Muscle of back (tissue), 13 donors: Measurements from ENCODE around the gene CCDC74A. TPM values are rescaled to one million over a fixed set of nuclear protein-coding genes. Genes with fewer than 3 reads are reported as not detected.
"Not testable (repeated sequence)": the region's sequence is repeated elsewhere in the genome, so short reads cannot be mapped to it uniquely, and the experiment has no call there.

Source experiments
- DNase-seq, 3 donors: peaks; one replicate each; pipeline versions ENCODE4 v3.0.0 to v3.0.0-alpha.2; 2013
- long read RNA-seq, 9 donors: transcript quantifications; one replicate each; lab custom pipeline, GENCODE V29; 2026
- polyA plus RNA-seq, 10 donors: library from polyadenylated mRNA; unstranded; fragments of 120-200 nt; gene quantifications; one replicate each; pipeline ENCODE4 v1.2.1, GENCODE V29; 2013; ENCODE audit not compliant: insufficient read length in 10 of 10

Gene CCDC74A
- polyA plus RNA-seq, result 1 to 10 TPM; 1.2 to 3.3 (median 1.9) TPM
- long read RNA-seq, donor 1, result 0 reads
- long read RNA-seq, donor 2, result 0 reads
- long read RNA-seq, donor 3, result 0 reads
- long read RNA-seq, donor 4, result 0 reads
- long read RNA-seq, donor 5, partial matches to known transcripts, result 9 of 10 reads
- long read RNA-seq, donor 5, other reads (novel, unspliced or antisense), result 0 of 10 reads
- long read RNA-seq, donor 6, result 0 reads
- long read RNA-seq, donor 7, result 0 reads
- long read RNA-seq, donor 8, partial matches to known transcripts, result 0 of 1 reads
- long read RNA-seq, donor 8, other reads (novel, unspliced or antisense), result 0 of 1 reads
- long read RNA-seq, donor 9, result 0 reads

GRCh38 chr2:131527131-131528001 lies at the start of gene CCDC74A:
Gene CCDC74A, plus strand, starts transcription at chr2:131527888. Its CDS starts 83 bp downstream, at chr2:131527971.
- peak; percentile 19 to 56 (median 34) for DNase-seq

- DNase-seq, result not testable (repeated sequence)
These were observed 49.4 kb upstream of the CCDC74A start for GRCh38 chr2:131478074-131478849.

DNA sequence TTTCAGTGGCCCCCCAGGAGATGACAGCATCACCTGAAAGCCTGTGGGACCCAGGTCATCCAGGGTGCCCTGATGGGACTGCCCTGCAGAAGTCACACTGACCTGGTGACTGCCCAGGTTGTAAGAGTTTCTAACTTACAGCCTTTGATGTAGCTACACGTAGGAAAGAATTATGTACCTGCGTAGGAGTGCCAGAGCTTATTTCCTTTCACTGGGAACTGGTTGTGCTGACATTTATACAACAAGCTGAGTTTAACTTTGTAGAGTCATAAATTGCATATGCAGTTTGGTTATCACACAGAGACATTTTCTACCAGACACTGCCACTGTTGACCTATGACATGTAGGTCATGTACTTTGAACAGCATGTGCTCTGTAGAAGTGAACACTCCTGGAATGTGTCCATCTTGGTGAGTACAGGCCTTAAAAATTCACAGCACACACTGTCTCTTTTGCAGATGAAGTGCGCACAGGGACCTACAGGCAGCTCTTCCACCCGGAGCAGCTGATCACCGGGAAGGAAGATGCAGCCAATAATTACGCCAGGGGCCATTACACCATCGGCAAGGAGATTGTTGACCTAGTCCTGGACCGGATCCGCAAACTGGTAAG lies 48.7 kb upstream of the CCDC74A start:
- DNase-seq, result not testable (repeated sequence)

- not testable (repeated sequence) for DNase-seq
These were observed 47.3 kb upstream of the CCDC74A start for GRCh38 chr2:131480351-131480750.

DNA sequence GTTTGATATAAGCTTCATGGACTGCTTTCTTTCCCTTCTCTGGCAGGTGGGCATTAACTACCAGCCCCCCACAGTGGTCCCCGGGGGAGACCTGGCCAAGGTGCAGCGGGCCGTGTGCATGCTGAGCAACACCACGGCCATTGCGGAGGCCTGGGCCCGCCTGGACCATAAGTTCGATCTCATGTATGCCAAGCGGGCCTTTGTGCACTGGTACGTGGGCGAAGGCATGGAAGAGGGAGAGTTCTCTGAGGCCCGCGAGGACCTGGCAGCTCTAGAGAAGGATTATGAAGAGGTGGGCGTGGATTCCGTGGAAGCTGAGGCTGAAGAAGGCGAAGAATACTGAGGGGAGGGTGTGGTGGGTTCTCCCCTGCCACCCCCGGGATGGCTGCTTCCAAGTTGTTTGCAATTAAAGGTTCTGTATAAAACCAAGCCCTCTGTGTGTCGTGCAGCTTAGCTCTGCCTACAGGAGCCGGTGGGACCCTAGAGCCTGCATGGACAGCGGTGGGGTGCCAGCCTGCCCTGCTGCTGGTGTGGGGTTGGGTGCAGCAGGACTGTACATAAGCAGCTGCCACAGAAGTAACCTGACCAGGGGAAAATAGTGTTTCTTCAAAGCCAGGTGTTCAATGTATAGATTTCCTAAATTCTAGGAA lies 45.1 kb upstream of the CCDC74A start:
- DNase-seq, result not testable (repeated sequence)

- not testable (repeated sequence) for DNase-seq
These were observed 43.5 kb upstream of the CCDC74A start for GRCh38 chr2:131483981-131484820.

- DNase-seq, result not testable (repeated sequence)
These were observed 42.7 kb upstream of the CCDC74A start for GRCh38 chr2:131484906-131485460.

DNA sequence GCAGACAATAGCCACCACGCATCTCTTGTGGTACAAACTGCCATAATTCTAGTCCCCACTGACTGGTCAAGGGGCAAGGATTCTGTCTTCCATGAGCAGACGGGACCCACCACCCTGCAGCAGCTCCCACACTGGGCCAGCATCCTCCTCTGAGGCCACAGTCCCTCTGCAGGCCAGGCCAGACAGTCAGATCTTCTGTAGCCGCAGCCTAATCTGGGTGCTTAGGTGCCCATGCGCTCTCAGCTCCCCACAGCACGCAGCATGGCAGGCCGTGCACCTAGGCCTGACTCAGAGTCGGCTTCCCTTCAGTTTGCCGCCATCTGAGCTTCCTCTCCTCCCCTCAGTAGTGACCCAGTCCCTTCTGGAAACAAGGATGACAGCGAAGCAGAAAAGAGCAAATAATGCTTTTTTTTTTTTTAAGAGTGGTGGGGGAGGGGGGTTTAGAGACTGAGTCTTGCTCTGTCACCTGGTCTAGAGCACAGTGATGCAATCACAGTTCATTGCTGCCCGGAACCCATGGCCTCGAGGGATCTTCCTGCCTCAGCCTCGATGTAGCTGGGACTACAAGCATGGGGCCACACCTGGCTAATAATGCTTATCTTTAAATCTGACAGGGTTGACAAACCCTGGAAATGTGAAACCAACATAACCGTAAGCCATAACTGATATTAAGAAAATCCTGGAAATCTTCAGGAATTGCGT lies 41.3 kb upstream of the CCDC74A start:
- DNase-seq, result not testable (repeated sequence)

- DNase-seq, result no peak
These were observed 39.1 kb upstream of the CCDC74A start for GRCh38 chr2:131488306-131489205.

- peak in 2 of 3 donors; percentile 36 to 75 for DNase-seq
These were observed 36.8 kb upstream of the CCDC74A start for GRCh38 chr2:131490616-131491468.

- peak in 1 of 3 donors; percentile 44 for DNase-seq
These were observed 36.2 kb upstream of the CCDC74A start for GRCh38 chr2:131491469-131491836.

GRCh38 chr2:131492015-131492417 lies 35.7 kb upstream of the CCDC74A start, which contains the start of gene MZT2A:
Gene MZT2A, minus strand, starts transcription at chr2:131492397. Its CDS starts 21 bp downstream, at chr2:131492376.
- DNase-seq, result peak in 1 of 3 donors; percentile 22

DNA sequence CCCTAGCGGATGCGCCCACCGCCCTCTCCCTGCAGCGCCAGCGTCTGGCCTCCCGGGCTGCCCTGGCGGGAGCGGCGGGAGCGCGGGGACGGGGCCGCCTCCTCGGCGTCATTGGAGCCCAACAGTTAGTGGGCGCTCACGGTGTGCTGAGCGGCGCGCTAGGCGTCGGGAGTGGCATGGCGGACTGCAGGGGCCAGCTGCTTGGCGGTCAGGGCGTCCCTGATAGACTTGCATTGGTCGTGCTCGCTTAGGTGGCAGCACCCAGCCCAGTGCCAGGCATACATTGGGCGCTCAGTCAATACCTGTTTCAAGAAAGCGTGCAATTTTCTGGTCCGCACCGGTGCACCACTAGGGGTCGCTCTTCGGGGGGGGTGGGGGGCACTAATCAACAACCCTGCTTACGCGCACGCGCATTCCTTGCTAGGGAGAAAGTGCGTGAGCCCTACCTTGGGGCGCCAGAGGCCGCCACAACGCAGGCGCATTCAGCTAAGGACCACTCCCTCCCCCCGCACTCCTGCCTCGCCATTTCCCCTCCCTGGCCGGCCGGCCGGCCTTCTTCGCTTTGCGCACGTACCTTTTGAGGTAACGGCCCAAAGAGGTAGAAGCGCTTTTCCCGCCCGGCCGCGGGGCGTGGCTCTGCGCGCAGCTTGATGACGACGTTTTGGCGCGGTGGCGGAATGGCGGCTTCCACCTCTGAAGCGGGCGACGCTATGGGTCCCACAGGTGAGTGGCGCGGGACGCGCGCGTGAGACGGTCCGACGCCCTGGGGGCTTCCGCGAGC lies 35.1 kb upstream of the CCDC74A start:
- DNase-seq, result peak; percentile 92 to 97 (median 93)

DNA sequence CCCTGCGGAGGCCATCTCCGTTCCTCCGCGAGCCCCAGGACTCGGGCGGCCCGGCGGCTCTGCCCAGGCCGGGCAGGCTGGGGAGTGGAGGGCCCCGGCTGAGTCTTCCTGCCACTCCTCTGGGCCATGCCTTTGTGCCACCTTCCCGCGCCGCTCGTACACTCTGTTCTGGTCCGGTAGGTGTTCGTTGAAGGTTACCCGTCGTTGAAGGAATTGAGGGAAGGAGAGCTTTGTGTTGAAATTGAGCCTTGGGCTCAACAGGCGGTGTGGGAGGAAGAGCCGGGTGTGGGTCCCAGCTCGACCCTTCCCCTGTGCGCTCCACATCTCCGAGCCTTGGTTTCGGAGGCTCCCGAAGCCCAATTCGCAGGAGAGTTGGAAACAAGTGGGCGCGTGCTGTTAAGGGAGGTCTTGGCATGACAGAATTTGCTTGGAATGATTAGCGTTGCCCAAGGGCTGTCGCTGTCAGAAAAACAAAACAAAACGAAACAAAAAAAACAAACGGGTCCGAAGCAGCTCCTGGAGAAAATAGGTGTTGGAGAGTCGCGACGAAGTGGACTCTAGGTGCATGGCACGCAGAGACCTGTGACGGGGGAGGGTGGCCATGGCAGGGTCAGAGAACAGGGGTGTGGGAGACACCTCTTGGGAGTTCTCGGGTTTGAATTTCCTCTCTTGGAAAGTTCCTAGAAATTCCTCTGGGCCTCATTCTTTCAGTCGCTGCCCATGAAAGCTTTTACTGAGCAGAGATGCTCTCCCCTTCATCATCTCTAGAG lies 34.3 kb upstream of the CCDC74A start:
- DNase-seq, result peak in 1 of 3 donors; percentile 36

DNA sequence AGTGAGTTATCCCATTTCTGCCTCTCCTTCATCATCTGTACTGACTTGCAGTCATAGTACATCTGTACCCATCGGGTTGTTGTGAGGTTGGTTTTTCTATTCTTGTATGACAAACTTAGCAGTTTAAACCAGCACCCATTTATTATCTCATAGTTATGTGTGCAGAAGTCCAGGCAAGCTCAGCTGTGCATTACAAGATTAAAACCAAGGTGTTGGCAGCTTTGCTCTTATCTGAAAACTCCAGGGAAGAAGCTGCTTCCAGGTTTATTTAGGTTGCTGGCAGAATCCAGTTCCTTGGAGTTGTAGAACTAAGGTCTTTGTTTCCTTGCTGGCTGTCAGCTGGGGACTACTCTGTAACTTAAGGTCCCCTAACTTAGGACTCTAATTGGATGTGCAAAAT lies 32.2 kb upstream of the CCDC74A start:
- DNase-seq, result not testable (repeated sequence)
